GM06990 (cell line): ENCODE data around the gene MOB3C.
A peak's percentile ranks its signal among the peaks of the same experiment; 100 is the strongest.

Experiments
- DNase-seq: peaks from one replicate; pipeline ENCODE4 v3.0.0-alpha.2; 2011; ENCODE audit not compliant: insufficient read length; ENCODE audit errors: extremely low read depth
- H3K27me3 ChIP-seq: replicated peaks from 2 replicates; pipeline ENCODE4 v1.6.0; 2011; ENCODE audit warnings: low read length; ENCODE audit not compliant: control insufficient read depth, insufficient read depth
- H3K36me3 ChIP-seq: 2 replicates; pipeline ENCODE4 v1.5.1; 2011; ENCODE audit warnings: low read length; ENCODE audit not compliant: control insufficient read depth, insufficient read depth
- H3K4me3 ChIP-seq: replicated peaks from 2 replicates; pipeline ENCODE4 v1.5.1; 2011; ENCODE audit warnings: low read depth, mild to moderate bottlenecking, control low read depth, low read length
- CTCF ChIP-seq: IDR thresholded peaks from 2 replicates; pipeline ENCODE4 v1.5.1; 2011; ENCODE audit warnings: low read length, control low read depth, mild to moderate bottlenecking, inconsistent platforms; ENCODE audit not compliant: insufficient read depth, poor library complexity, severe bottlenecking

Gene MOB3C

GRCh38 chr1:46635205-46635604 lies 18.6 kb upstream of the MOB3C start:
- DNase-seq, result no peak
- H3K36me3 ChIP-seq, result peaks cover 11% of the 10 kb centered on the region
- TF ChIP-seq CTCF, result no peak
- no peaks in the 10 kb centered on the region for H3K27me3 ChIP-seq
- H3K4me3 ChIP-seq, result no peak overlapping the region

GRCh38 chr1:46630719-46631118 lies 14.1 kb upstream of the MOB3C start:
- Histone ChIP-seq H3K4me3 (no peak overlapping the region), H3K27me3 (no peaks in the 10 kb centered on the region), H3K36me3 (peaks cover 9% of the 10 kb centered on the region)
- no peak for TF ChIP-seq CTCF
- no peak for DNase-seq

GRCh38 chr1:46623743-46624644 lies 7.4 kb upstream of the MOB3C start:
- H3K4me3 ChIP-seq, result no peak overlapping the region
- H3K27me3 ChIP-seq, result no peaks in the 10 kb centered on the region
- DNase-seq, result no peak
- TF ChIP-seq CTCF, result no peak
- no peaks in the 10 kb centered on the region for H3K36me3 ChIP-seq

GRCh38 chr1:46622344-46622743 lies 5.7 kb upstream of the MOB3C start:
- peak; percentile 60 for TF ChIP-seq CTCF
- Histone ChIP-seq H3K4me3 (no peak overlapping the region), H3K27me3 (no peaks in the 10 kb centered on the region), H3K36me3 (no peaks in the 10 kb centered on the region)
- no peak for DNase-seq

- H3K4me3 ChIP-seq, result no peak overlapping the region
- DNase-seq, result no peak
- TF ChIP-seq CTCF, result no peak
These were observed 5.3 kb upstream of the MOB3C start for GRCh38 chr1:46621930-46622329.

More at GRCh38 chr1:46621930-46622329, 5.3 kb upstream of the MOB3C start:
- no peaks in the 10 kb centered on the region for H3K36me3 ChIP-seq
- no peaks in the 10 kb centered on the region for H3K27me3 ChIP-seq
